Lower lobe of right lung (tissue), 2 donors: ENCODE data around the gene PATJ. TPM values are rescaled to one million over a fixed set of nuclear protein-coding genes. Genes with fewer than 3 reads are reported as not detected.

Experiments used
- ATAC-seq, 2 donors: fragments of 200-7000 bp; cut with Tn5 transposase; one replicate each; pipeline ENCODE4 v1.9.1; 2020 to 2022; ENCODE audit warnings: mild to moderate bottlenecking in 2 of 2, moderate library complexity in 2 of 2
- DNase-seq: peaks from one replicate; pipeline ENCODE4 v3.0.0-alpha.2; 2020
- H3K27ac ChIP-seq: fragments of 200-600 bp; one replicate; pipeline ENCODE4 v1.8.0; 2022
- H3K27me3 ChIP-seq: fragments of 200-600 bp; one replicate; pipeline ENCODE4 v1.8.0; 2022; ENCODE audit warnings: low read depth
- H3K36me3 ChIP-seq: fragments of 200-600 bp; one replicate; pipeline ENCODE4 v1.8.0; 2022; ENCODE audit warnings: mild to moderate bottlenecking
- H3K4me1 ChIP-seq: fragments of 200-600 bp; one replicate; pipeline ENCODE4 v1.8.0; 2022
- H3K4me3 ChIP-seq: fragments of 200-600 bp; one replicate; pipeline ENCODE4 v1.8.0; 2022; ENCODE audit warnings: mild to moderate bottlenecking
- H3K9me3 ChIP-seq: fragments of 200-600 bp; one replicate; pipeline ENCODE4 v1.8.0; 2022
- CTCF ChIP-seq: fragments of 200-600 bp; IDR thresholded peaks from one replicate; pipeline ENCODE4 v1.8.0; 2022; ENCODE audit warnings: antibody characterized with exemption, mild to moderate bottlenecking
- intact Hi-C: fragments of 100-400 bp; cut with DNase I; formaldehyde crosslinking; loops from one replicate; pipeline ENCODE4 v1.11.0; 2022
- total RNA-seq: library from RNA; stranded (reverse); fragmentation: NEBNext Ultra II Directional; extraction: Animal tissue kit (Norgen Biotek cat#: 25700); gene quantifications from one replicate; pipeline ENCODE4 v1.2.1, GENCODE V29; 2021
- donor health status: DM: no; HTN: yes; CAD: no; lungs with severe emphysema.

Gene PATJ
- total RNA-seq, 1 donor from 2014 or later, result 63.9 TPM

GRCh38 chr1:61807606-61808140 lies 65.4 kb downstream of the PATJ start:
- ATAC-seq, result no peak
- no peak for TF ChIP-seq CTCF

GRCh38 chr1:61808321-61808720 lies 66.0 kb downstream of the PATJ start:
- intact Hi-C loops, result no loop called here
- TF ChIP-seq CTCF, result no peak
- Histone ChIP-seq H3K9me3 (no peaks in the 10 kb centered on the region), H3K27me3 (no peaks in the 10 kb centered on the region), H3K4me1 (no peaks in the 10 kb centered on the region), H3K4me3 (no peak overlapping the region), H3K27ac (no peak overlapping the region), H3K36me3 (peaks cover 29% of the 10 kb centered on the region)
- DNase-seq (no peak), ATAC-seq (no peak)

More at GRCh38 chr1:61807606-61808140, 65.4 kb downstream of the PATJ start:
- H3K4me3 ChIP-seq, result no peak overlapping the region
- no peaks in the 10 kb centered on the region for H3K4me1 ChIP-seq
- no peak for DNase-seq
- intact Hi-C loops, result no loop called here
- H3K27me3 ChIP-seq, result no peaks in the 10 kb centered on the region
- no peak overlapping the region for H3K27ac ChIP-seq
- peaks cover 29% of the 10 kb centered on the region for H3K36me3 ChIP-seq
- no peaks in the 10 kb centered on the region for H3K9me3 ChIP-seq

GRCh38 chr1:61808968-61809367 lies 66.7 kb downstream of the PATJ start:
- Histone ChIP-seq H3K27me3 (no peaks in the 10 kb centered on the region), H3K9me3 (no peaks in the 10 kb centered on the region), H3K4me1 (no peaks in the 10 kb centered on the region), H3K27ac (no peak overlapping the region), H3K4me3 (no peak overlapping the region), H3K36me3 (peaks cover 29% of the 10 kb centered on the region)
- intact Hi-C loops, result no loop called here
- DNase-seq (no peak), ATAC-seq (no peak)
- TF ChIP-seq CTCF, result no peak

- DNase-seq (no peak), ATAC-seq (no peak)
- peaks cover 19% of the 10 kb centered on the region for H3K36me3 ChIP-seq
- no peak for TF ChIP-seq CTCF
- H3K27ac ChIP-seq, result no peak overlapping the region
- H3K27me3 ChIP-seq, result no peaks in the 10 kb centered on the region
- H3K4me1 ChIP-seq, result no peaks in the 10 kb centered on the region
- no peak overlapping the region for H3K4me3 ChIP-seq
- no peaks in the 10 kb centered on the region for H3K9me3 ChIP-seq
- intact Hi-C loops, result no loop called here
These were observed 70.6 kb downstream of the PATJ start for GRCh38 chr1:61812916-61813315.

GRCh38 chr1:61816191-61816590 lies 73.9 kb downstream of the PATJ start:
- no peak for TF ChIP-seq CTCF
- no peaks in the 10 kb centered on the region for H3K4me1 ChIP-seq
- no peaks in the 10 kb centered on the region for H3K27me3 ChIP-seq
- intact Hi-C loops, result no loop called here
- no peak overlapping the region for H3K27ac ChIP-seq
- DNase-seq (no peak), ATAC-seq (no peak)
- H3K4me3 ChIP-seq, result no peak overlapping the region
- no peaks in the 10 kb centered on the region for H3K9me3 ChIP-seq
- peaks cover 4% of the 10 kb centered on the region for H3K36me3 ChIP-seq

- DNase-seq, result no peak
- no peak overlapping the region for H3K27ac ChIP-seq
- ATAC-seq, result no peak
- no peak for TF ChIP-seq CTCF
- no peaks in the 10 kb centered on the region for H3K9me3 ChIP-seq
- intact Hi-C loops, result no loop called here
- no peak overlapping the region for H3K4me3 ChIP-seq
- no peaks in the 10 kb centered on the region for H3K4me1 ChIP-seq
- peaks cover 22% of the 10 kb centered on the region for H3K36me3 ChIP-seq
- no peaks in the 10 kb centered on the region for H3K27me3 ChIP-seq
These were observed 76.7 kb downstream of the PATJ start for GRCh38 chr1:61818992-61819391.
